Lung (tissue), 12 donors: Measurements from ENCODE around the gene ADNP2. TPM values are rescaled to one million over a fixed set of nuclear protein-coding genes. Genes with fewer than 3 reads are reported as not detected.

Source experiments
- ATAC-seq: fragments of 200-7000 bp; cut with Tn5 transposase; one replicate; pipeline ENCODE4 v1.9.1; 2020; ENCODE audit warnings: moderate number of reproducible peaks; ENCODE audit not compliant: insufficient read depth, low FRiP score
- DNase-seq, 3 donors: peaks; one replicate each; pipeline ENCODE4 v3.0.0-alpha.2; 2013 to 2017
- H3K27ac ChIP-seq, 2 donors: one replicate each; pipeline ENCODE4 v1.5.1; 2013; ENCODE audit warnings: mild to moderate bottlenecking in 2 of 2, moderate library complexity in 2 of 2, control low read depth in 1 of 2, inconsistent platforms in 1 of 2, low read depth in 1 of 2, low read length in 1 of 2
- H3K27me3 ChIP-seq, 3 donors: one replicate each; pipeline ENCODE4 v1.5.1; 2013; ENCODE audit warnings: low read length in 2 of 3; ENCODE audit not compliant: control insufficient read depth in 3 of 3, insufficient read depth in 3 of 3
- H3K36me3 ChIP-seq, 4 donors: one replicate each; pipeline ENCODE4 v1.5.1; 2013; ENCODE audit warnings: low read length in 4 of 4, mild to moderate bottlenecking in 1 of 4, moderate library complexity in 1 of 4; ENCODE audit not compliant: control insufficient read depth in 4 of 4, insufficient read depth in 4 of 4
- H3K4me1 ChIP-seq, 5 donors: one replicate each; pipeline ENCODE4 v1.5.1; 2013; ENCODE audit warnings: low read length in 5 of 5, mild to moderate bottlenecking in 2 of 5, moderate library complexity in 1 of 5; ENCODE audit not compliant: control insufficient read depth in 5 of 5, insufficient read depth in 5 of 5
- H3K4me3 ChIP-seq: one replicate; pipeline ENCODE4 v1.5.1; 2013; ENCODE audit warnings: mild to moderate bottlenecking, control low read depth, moderate library complexity
- H3K9ac ChIP-seq, 2 donors: one replicate each; pipeline ENCODE4 v1.5.1; 2013; ENCODE audit warnings: low read length in 2 of 2, control low read depth in 1 of 2; ENCODE audit not compliant: insufficient read depth in 1 of 2
- H3K9me3 ChIP-seq, 4 donors: one replicate each; pipeline ENCODE4 v1.5.1; 2013; ENCODE audit warnings: low read length in 3 of 4, mild to moderate bottlenecking in 1 of 4, moderate library complexity in 1 of 4; ENCODE audit not compliant: control insufficient read depth in 4 of 4, insufficient read depth in 3 of 4
- CTCF ChIP-seq: IDR thresholded peaks from 2 replicates; pipeline ENCODE4 v1.5.1; 2012; ENCODE audit warnings: mild to moderate bottlenecking; ENCODE audit errors: control extremely low read depth, extremely low read depth
- WGBS, 2 donors: extraction: QIAGEN DNeasy Blood & Tissue Kit; methylation state at CpG; one replicate each; pipeline ENCODE4 v1.1.7; 2013; 5-methylcytosine and 5-hydroxymethylcytosine counted together
- polyA plus RNA-seq, 2 donors: library from polyadenylated mRNA; stranded (reverse); fragments of 200-250 nt; gene quantifications; one replicate each; pipeline ENCODE4 v1.2.1, GENCODE V29; 2013
- total RNA-seq, 2 donors: library from RNA; depleted of rRNA in 1 of 2; stranded (reverse); fragments of >200 nt in 1 of 2; gene quantifications; one replicate each; pipeline ENCODE4 v1.2.1, GENCODE V29; 2014 to 2021
- donor health status: control.
- donor health status: control.
- donor health status: Bipolar disorder and iron deficiency.
- donor health status: healthy.
- donor health status: DM: yes; HTN: yes; CAD: no.

The ADNP2 gene
- total and polyA plus RNA-seq, 4 donors = 4.9 to 16.3 (median 12.1) TPM

GRCh38 chr18:80120932-80121331 is 11.9 kb downstream of the ADNP2 start:
- no peak for DNase-seq
- WGBS, 2 donors = 0 to 59% methylated on average over 1 of the region's 1 CpG
- Histone ChIP-seq H3K27ac (no peak overlapping the region), H3K9ac (no peak overlapping the region), H3K27me3 (no peaks in the 10 kb centered on the region), H3K4me1 (peaks cover 0 to 2% (median 0%) of the 10 kb centered on the region in 5 donors), H3K4me3 (no peak overlapping the region), H3K36me3 (peaks cover 0 to 17% (median 7%) of the 10 kb centered on the region in 4 donors), H3K9me3 (no peaks in the 10 kb centered on the region)
- no peak for ATAC-seq
- no peak for TF ChIP-seq CTCF

- no peak overlapping the region for H3K27ac ChIP-seq
- ATAC-seq = no peak
- TF ChIP-seq CTCF = no peak
- H3K36me3 ChIP-seq = peaks cover 0 to 7% (median 5%) of the 10 kb centered on the region in 4 donors
- no peaks in the 10 kb centered on the region for H3K9me3 ChIP-seq
- H3K27me3 ChIP-seq = no peaks in the 10 kb centered on the region
- DNase-seq = no peak
- no peak overlapping the region for H3K4me3 ChIP-seq
- H3K4me1 ChIP-seq = peaks cover 0 to 2% (median 0%) of the 10 kb centered on the region in 5 donors
- H3K9ac ChIP-seq = no peak overlapping the region
Observed at GRCh38 chr18:80124131-80124530, 15.1 kb downstream of the ADNP2 start.

GRCh38 chr18:80126797-80127196 is 17.7 kb downstream of the ADNP2 start:
- no peak for ATAC-seq
- Histone ChIP-seq H3K9ac (no peak overlapping the region), H3K27ac (no peak overlapping the region), H3K9me3 (no peaks in the 10 kb centered on the region), H3K27me3 (no peaks in the 10 kb centered on the region), H3K4me1 (no peaks in the 10 kb centered on the region), H3K36me3 (peaks cover 0 to under 1% (median 0%) of the 10 kb centered on the region in 4 donors), H3K4me3 (no peak overlapping the region)
- no peak for DNase-seq
- WGBS, 2 donors = 92 to 93% methylated on average over 9 of the region's 9 CpGs
- no peak for TF ChIP-seq CTCF

- Histone ChIP-seq H3K9me3 (no peaks in the 10 kb centered on the region), H3K4me3 (no peak overlapping the region), H3K27ac (no peak overlapping the region), H3K27me3 (no peaks in the 10 kb centered on the region), H3K36me3 (no peaks in the 10 kb centered on the region), H3K9ac (no peak overlapping the region), H3K4me1 (no peaks in the 10 kb centered on the region)
- ATAC-seq (no peak), DNase-seq (no peak)
- no peak for TF ChIP-seq CTCF
- WGBS, 2 donors = 83 to 89% methylated on average over 1 of the region's 1 CpG
Observed at GRCh38 chr18:80127635-80128034, 18.6 kb downstream of the ADNP2 start.
